ENCODE results near the gene TK1. TPM values are rescaled to one million over a fixed set of nuclear protein-coding genes. Genes with fewer than 3 reads are reported as not detected.

Gene TK1
- total RNA-seq, 1 donor from 2014 or later = 245 TPM

GRCh38 chr17:78127888-78128550 lies 58.8 kb downstream of the TK1 start:
- H3K4me3 ChIP-seq (ENCODE audit: low read depth, low read length) = peak overlapping the region; percentile 83
- TF ChIP-seq CTCF (conservative IDR thresholded peaks at IDR 0.05; ENCODE audit: low read depth, low read length) = no peak
- no peak for DNase-seq (ENCODE audit: low read depth)

- no peak for DNase-seq (ENCODE audit: low read depth)
- TF ChIP-seq CTCF (conservative IDR thresholded peaks at IDR 0.05; ENCODE audit: low read depth, low read length) = no peak
- peak overlapping the region; percentile 83 for H3K4me3 ChIP-seq (ENCODE audit: low read depth, low read length)
These were observed 59.5 kb downstream of the TK1 start for GRCh38 chr17:78127239-78127887.

- peak overlapping the region; percentile 83 for H3K4me3 ChIP-seq (ENCODE audit: low read depth, low read length)
- DNase-seq (ENCODE audit: low read depth) = no peak
- no peak for TF ChIP-seq CTCF (conservative IDR thresholded peaks at IDR 0.05; ENCODE audit: low read depth, low read length)
These were observed 60.0 kb downstream of the TK1 start for GRCh38 chr17:78126895-78127238.

GRCh38 chr17:78125976-78126894 lies 60.6 kb downstream of the TK1 start:
- no peak for TF ChIP-seq CTCF (conservative IDR thresholded peaks at IDR 0.05; ENCODE audit: low read depth, low read length)
- H3K4me3 ChIP-seq (ENCODE audit: low read depth, low read length) = no peak overlapping the region
- DNase-seq (ENCODE audit: low read depth) = no peak

GRCh38 chr17:78125138-78125913 lies 61.5 kb downstream of the TK1 start:
- TF ChIP-seq CTCF (conservative IDR thresholded peaks at IDR 0.05; ENCODE audit: low read depth, low read length) = no peak
- no peak overlapping the region for H3K4me3 ChIP-seq (ENCODE audit: low read depth, low read length)
- DNase-seq (ENCODE audit: low read depth) = no peak

- no peak for DNase-seq (ENCODE audit: low read depth)
- H3K4me3 ChIP-seq (ENCODE audit: low read depth, low read length) = no peak overlapping the region
- TF ChIP-seq CTCF (conservative IDR thresholded peaks at IDR 0.05; ENCODE audit: low read depth, low read length) = no peak
These were observed 62.1 kb downstream of the TK1 start for GRCh38 chr17:78124836-78125137.

Other genes starting within 250 kb of the TK1 start
- gene TNRC6C, start 228.3 kb downstream of the TK1 start, total RNA-seq = 2.8 and 5.3 TPM in 2 replicates
- 38.4 and 52.1 TPM in 2 replicates for gene TMC6, start 58.3 kb downstream of the TK1 start, total RNA-seq
- gene TMC8, start 56.3 kb downstream of the TK1 start, total RNA-seq = 1.2 TPM in 2 replicates
- not detected in 2 replicates for gene C17orf99, start 40.7 kb downstream of the TK1 start, total RNA-seq
- gene SYNGR2, start 18.5 kb downstream of the TK1 start, total RNA-seq = 66.7 and 137 TPM in 2 replicates
- gene AFMID, start 310 bp upstream of the TK1 start, total RNA-seq = 29.5 and 47.2 TPM in 2 replicates
- gene BIRC5, start 27.2 kb upstream of the TK1 start, total RNA-seq = 68.0 and 129 TPM in 2 replicates
- not detected in 2 replicates for gene TMEM235, start 44.6 kb upstream of the TK1 start, total RNA-seq
- 42.8 and 69.2 TPM in 2 replicates for gene SOCS3, start 173.0 kb upstream of the TK1 start, total RNA-seq
- 28.7 and 40.6 TPM in 2 replicates for gene PGS1, start 191.6 kb upstream of the TK1 start, total RNA-seq